Activated CD4-positive, alpha-beta memory T cell treated with anti-CD3 and anti-CD28 coated beads for 36 hours (primary cell): ENCODE results near the gene MAVS. TPM values are rescaled to one million over a fixed set of nuclear protein-coding genes. Genes with fewer than 3 reads are reported as not detected.
A peak's percentile ranks its signal among the peaks of the same experiment; 100 is the strongest.

Experiments used
- CTCF ChIA-PET: fragments of 350-600 bp; sonication (Branson Sonifier 250); formaldehyde crosslinking; loops from one replicate; lab custom pipeline; 2021; ENCODE audit warnings: antibody characterized with exemption, inconsistent platforms; lab: Charles Lee
- POLR2A ChIA-PET: fragments of 350-600 bp; sonication (Branson Sonifier 250); formaldehyde crosslinking; loops from one replicate; lab custom pipeline; 2021; ENCODE audit warnings: antibody characterized with exemption; lab: Charles Lee
- DNase-seq: peaks from one replicate; pipeline ENCODE4 v3.0.0-alpha.2; 2020
- H3K27ac Mint-ChIP-seq: one replicate; pipeline ENCODE4 v1.8.0; 2021; ENCODE audit warnings: mixed read lengths
- H3K27me3 Mint-ChIP-seq: one replicate; pipeline ENCODE4 v1.8.0; 2021; ENCODE audit warnings: mixed read lengths
- H3K36me3 Mint-ChIP-seq: one replicate; pipeline ENCODE4 v1.8.0; 2021; ENCODE audit warnings: mixed read lengths
- H3K4me1 Mint-ChIP-seq: one replicate; pipeline ENCODE4 v1.8.0; 2021; ENCODE audit warnings: low read depth, mixed read lengths
- H3K4me3 Mint-ChIP-seq: one replicate; pipeline ENCODE4 v1.8.0; 2021; ENCODE audit warnings: mild to moderate bottlenecking, mixed read lengths
- H3K9me3 Mint-ChIP-seq: one replicate; pipeline ENCODE4 v1.8.0; 2021; ENCODE audit warnings: mixed read lengths
- intact Hi-C: fragments of 100-400 bp; cut with micrococcal nuclease; formaldehyde crosslinking; loops from one replicate; pipeline ENCODE4 v1.15.1; 2023
- total RNA-seq, 2 experiments: library from RNA; stranded (reverse); gene quantifications; one replicate each; pipeline ENCODE4 v1.2.3, GENCODE V29; 2021

The MAVS gene
- total RNA-seq, 2 experiments from 2014 or later: 22.2 to 24.2 TPM

- intact Hi-C loops: no loop called here
- Mint-ChIP-seq H3K36me3 (no peaks in the 10 kb centered on the region), H3K4me1 (peaks cover 63% of the 10 kb centered on the region), H3K27ac (peak overlapping the region; percentile 80), H3K9me3 (no peaks in the 10 kb centered on the region), H3K27me3 (no peaks in the 10 kb centered on the region), H3K4me3 (peak overlapping the region; percentile 39)
- DNase-seq: peak; percentile 50
- ChIA-PET CTCF (interaction anchor here (2.3 to 12.9 kb wide), 2 partner anchors 28 to 64 kb away, joined by 6 to 180 read pairs; partner anchors contain the start of gene CENPB), POLR2A (interaction anchor here (0.9 to 1.4 kb wide), 3 partner anchors 10 to 47 kb away, joined by 3 read pairs; partner anchors contain the start of gene CDC25B)
Measured at GRCh38 chr20:3815703-3816315, 30.8 kb upstream of the MAVS start.

GRCh38 chr20:3818155-3819151, 28.2 kb upstream of the MAVS start:
- H3K36me3 Mint-ChIP-seq: peaks cover 3% of the 10 kb centered on the region
- H3K27ac Mint-ChIP-seq: no peak overlapping the region
- peaks cover 48% of the 10 kb centered on the region for H3K4me1 Mint-ChIP-seq
- no peaks in the 10 kb centered on the region for H3K27me3 Mint-ChIP-seq
- no peak overlapping the region for H3K4me3 Mint-ChIP-seq
- DNase-seq: no peak
- H3K9me3 Mint-ChIP-seq: no peaks in the 10 kb centered on the region
- CTCF ChIA-PET: interaction anchor here (0.6 to 12.9 kb wide), 9 partner anchors 14 to 267 kb away, joined by 3 to 180 read pairs (median 4); partner anchors contain the start of genes CDC25B and CENPB
- POLR2A ChIA-PET: interaction anchor here (1.9 to 2.2 kb wide), 2 partner anchors 7 to 17 kb away, joined by 5 to 8 read pairs; no protein-coding TSS in a partner anchor
- intact Hi-C loops: no loop called here

GRCh38 chr20:3819411-3820047, 27.1 kb upstream of the MAVS start:
- Mint-ChIP-seq H3K4me3 (peak overlapping the region; percentile 77), H3K27me3 (no peaks in the 10 kb centered on the region), H3K4me1 (peaks cover 43% of the 10 kb centered on the region), H3K9me3 (no peaks in the 10 kb centered on the region), H3K27ac (peak overlapping the region; percentile 93), H3K36me3 (peaks cover 3% of the 10 kb centered on the region)
- ChIA-PET CTCF (interaction anchor here (0.6 to 12.9 kb wide), 16 partner anchors 15 to 266 kb away, joined by 3 to 180 read pairs (median 7); partner anchors contain the start of genes ADISSP, CDC25B, CENPB and MAVS), POLR2A (interaction anchor here (1.0 to 2.2 kb wide), 6 partner anchors 7 to 33 kb away, joined by 4 to 27 read pairs (median 8); partner anchors contain the start of gene CENPB)
- intact Hi-C loops: loop anchor here (1.0 to 2.0 kb wide), 4 partner anchors 23 to 88 kb away; partner anchors contain the start of genes CDC25B and MAVS
- DNase-seq: no peak

GRCh38 chr20:3820048-3820900, 26.4 kb upstream of the MAVS start, which contains the start of gene AP5S1:
Gene AP5S1 (plus strand): TSS chr20:3820547. CDS start chr20:3822118, 1,571 bp downstream.
- Mint-ChIP-seq H3K9me3 (no peaks in the 10 kb centered on the region), H3K4me3 (peak within 1 kb of the TSS; percentile 81), H3K27me3 (no peaks in the 10 kb centered on the region), H3K4me1 (peaks cover 36% of the 10 kb centered on the region), H3K36me3 (peaks cover 3% of the 10 kb centered on the region), H3K27ac (peak within 1 kb of the TSS; percentile 93)
- peak; percentile 96 for DNase-seq
- ChIA-PET POLR2A (interaction anchor here (1.0 to 2.2 kb wide), 8 partner anchors 8 to 34 kb away, joined by 3 to 27 read pairs (median 8); partner anchors contain the start of genes CDC25B and CENPB), CTCF (interaction anchor here (0.7 to 12.9 kb wide), 24 partner anchors 9 to 265 kb away, joined by 3 to 180 read pairs (median 6); partner anchors contain the start of genes ADISSP, CDC25B, CENPB and MAVS)
- intact Hi-C loops: loop anchor here (1.0 to 2.0 kb wide), 4 partner anchors 24 to 87 kb away; partner anchors contain the start of genes CDC25B and MAVS

- intact Hi-C loops: loop anchor here (1.0 to 2.0 kb wide), 4 partner anchors 25 to 86 kb away; partner anchors contain the start of genes CDC25B and MAVS
- peaks cover 29% of the 10 kb centered on the region for H3K4me1 Mint-ChIP-seq
- CTCF ChIA-PET: interaction anchor here (0.7 to 12.9 kb wide), 24 partner anchors 9 to 264 kb away, joined by 3 to 180 read pairs (median 6); partner anchors contain the start of genes ADISSP, CDC25B, CENPB and MAVS
- no peaks in the 10 kb centered on the region for H3K27me3 Mint-ChIP-seq
- peak overlapping the region; percentile 81 for H3K4me3 Mint-ChIP-seq
- H3K36me3 Mint-ChIP-seq: peaks cover 3% of the 10 kb centered on the region
- H3K27ac Mint-ChIP-seq: peak overlapping the region; percentile 93
- no peaks in the 10 kb centered on the region for H3K9me3 Mint-ChIP-seq
- POLR2A ChIA-PET: interaction anchor here (1.0 to 2.2 kb wide), 6 partner anchors 9 to 35 kb away, joined by 3 to 27 read pairs (median 8); partner anchors contain the start of genes CDC25B and CENPB
- DNase-seq: no peak
Measured at GRCh38 chr20:3820901-3821727, 25.5 kb upstream of the MAVS start.

GRCh38 chr20:3821996-3822395, 24.6 kb upstream of the MAVS start:
- no peaks in the 10 kb centered on the region for H3K27me3 Mint-ChIP-seq

GRCh38 chr20:3823881-3824280, 22.8 kb upstream of the MAVS start:
- Mint-ChIP-seq H3K9me3 (no peaks in the 10 kb centered on the region), H3K27me3 (no peaks in the 10 kb centered on the region), H3K4me1 (peaks cover 16% of the 10 kb centered on the region), H3K27ac (no peak overlapping the region), H3K4me3 (no peak overlapping the region), H3K36me3 (peaks cover 6% of the 10 kb centered on the region)
- ChIA-PET POLR2A (no interaction called here), CTCF (interaction anchor here (1.1 kb wide), 1 partner anchor 113 kb away, joined by 4 read pairs; no protein-coding TSS in a partner anchor)
- intact Hi-C loops: no loop called here
- DNase-seq: no peak

More at GRCh38 chr20:3821996-3822395, 24.6 kb upstream of the MAVS start:
- Mint-ChIP-seq H3K9me3 (no peaks in the 10 kb centered on the region), H3K36me3 (peaks cover 6% of the 10 kb centered on the region), H3K4me3 (peak overlapping the region; percentile 81), H3K4me1 (peaks cover 23% of the 10 kb centered on the region), H3K27ac (peak overlapping the region; percentile 93)
- ChIA-PET POLR2A (interaction anchor here (1.2 kb wide), 1 partner anchor 24 kb away, joined by 3 read pairs; no protein-coding TSS in a partner anchor), CTCF (interaction anchor here (1.6 to 12.9 kb wide), 3 partner anchors 34 to 263 kb away, joined by 5 to 180 read pairs (median 22); partner anchors contain the start of genes ADISSP and CENPB)
- intact Hi-C loops: loop anchor here (2.0 kb wide), 1 partner anchor 25 kb away; the partner anchor contains the start of gene MAVS
- no peak for DNase-seq

- POLR2A ChIA-PET: no interaction called here
- CTCF ChIA-PET: no interaction called here
- Mint-ChIP-seq H3K4me3 (no peak overlapping the region), H3K27me3 (no peaks in the 10 kb centered on the region), H3K9me3 (no peaks in the 10 kb centered on the region), H3K4me1 (peaks cover 7% of the 10 kb centered on the region), H3K27ac (no peak overlapping the region), H3K36me3 (peaks cover 6% of the 10 kb centered on the region)
- DNase-seq: no peak
- intact Hi-C loops: no loop called here
Measured at GRCh38 chr20:3825526-3825925, 21.1 kb upstream of the MAVS start.

GRCh38 chr20:3826420-3826819, 20.2 kb upstream of the MAVS start:
- ChIA-PET POLR2A (no interaction called here), CTCF (interaction anchor here (0.8 kb wide), 1 partner anchor 29 kb away, joined by 3 read pairs; no protein-coding TSS in a partner anchor)
- peaks cover 6% of the 10 kb centered on the region for H3K36me3 Mint-ChIP-seq
- no peak overlapping the region for H3K4me3 Mint-ChIP-seq
- no peak for DNase-seq
- peaks cover 6% of the 10 kb centered on the region for H3K4me1 Mint-ChIP-seq
- no peaks in the 10 kb centered on the region for H3K9me3 Mint-ChIP-seq
- no peaks in the 10 kb centered on the region for H3K27me3 Mint-ChIP-seq
- no peak overlapping the region for H3K27ac Mint-ChIP-seq
- intact Hi-C loops: no loop called here
